Cardiac muscle cell (in vitro differentiated cells and primary cell): Measurements from ENCODE around the gene CYBA. TPM values are rescaled to one million over a fixed set of nuclear protein-coding genes. Genes with fewer than 3 reads are reported as not detected.

Experiments used
- DNase-seq, 2 donors: peaks; one replicate each; pipeline versions ENCODE4 v3.0.0 to v3.0.0-alpha.2; 2010 to 2017; ENCODE audit warnings: low read depth in 1 of 2, low spot score in 1 of 2
- H3K27ac ChIP-seq: fragments of 200-600 bp; sonication (generic); 2 replicates; pipeline ENCODE4 v1.5.1; 2016
- H3K27me3 ChIP-seq: fragments of 200-600 bp; sonication (generic); 2 replicates; pipeline ENCODE4 v1.6.0; 2016; ENCODE audit warnings: control low read depth
- H3K36me3 ChIP-seq: fragments of 200-600 bp; sonication (generic); 2 replicates; pipeline ENCODE4 v1.5.1; 2016; ENCODE audit warnings: control low read depth
- H3K4me1 ChIP-seq: fragments of 200-600 bp; sonication (generic); 2 replicates; pipeline ENCODE4 v1.8.1; 2017; ENCODE audit warnings: low read depth, mild to moderate bottlenecking, mixed run types
- H3K4me3 ChIP-seq: fragments of 200-600 bp; sonication (generic); 2 replicates; pipeline ENCODE4 v1.5.1; 2016; ENCODE audit warnings: mild to moderate bottlenecking
- H3K9me3 ChIP-seq: fragments of 200-600 bp; sonication (generic); 2 replicates; pipeline ENCODE4 v1.5.1; 2017; ENCODE audit warnings: low read depth, mild to moderate bottlenecking, control low read depth
- polyA plus RNA-seq: library from polyadenylated mRNA; unstranded; fragments of >200 nt; fragmentation: Nextera tagmentation; extraction: Ambion mirVana; gene quantifications from 2 replicates; pipeline ENCODE4 v1.2.1, GENCODE V29; 2016
- total RNA-seq: library from RNA; depleted of rRNA; stranded (reverse); fragments of >200 nt; gene quantifications from 2 replicates; pipeline ENCODE4 v1.2.3, GENCODE V29; 2016
- TF ChIP-seq, protein P1 (sequence below): IDR thresholded peaks from 2 replicates; pipeline ENCODE4 v1.5.1; 2012; ENCODE audit warnings: low read depth, mild to moderate bottlenecking, low read length

CYBA gene
- total and polyA plus RNA-seq, 2 experiments from 2014 or later = 174 to 233 TPM

DNA sequence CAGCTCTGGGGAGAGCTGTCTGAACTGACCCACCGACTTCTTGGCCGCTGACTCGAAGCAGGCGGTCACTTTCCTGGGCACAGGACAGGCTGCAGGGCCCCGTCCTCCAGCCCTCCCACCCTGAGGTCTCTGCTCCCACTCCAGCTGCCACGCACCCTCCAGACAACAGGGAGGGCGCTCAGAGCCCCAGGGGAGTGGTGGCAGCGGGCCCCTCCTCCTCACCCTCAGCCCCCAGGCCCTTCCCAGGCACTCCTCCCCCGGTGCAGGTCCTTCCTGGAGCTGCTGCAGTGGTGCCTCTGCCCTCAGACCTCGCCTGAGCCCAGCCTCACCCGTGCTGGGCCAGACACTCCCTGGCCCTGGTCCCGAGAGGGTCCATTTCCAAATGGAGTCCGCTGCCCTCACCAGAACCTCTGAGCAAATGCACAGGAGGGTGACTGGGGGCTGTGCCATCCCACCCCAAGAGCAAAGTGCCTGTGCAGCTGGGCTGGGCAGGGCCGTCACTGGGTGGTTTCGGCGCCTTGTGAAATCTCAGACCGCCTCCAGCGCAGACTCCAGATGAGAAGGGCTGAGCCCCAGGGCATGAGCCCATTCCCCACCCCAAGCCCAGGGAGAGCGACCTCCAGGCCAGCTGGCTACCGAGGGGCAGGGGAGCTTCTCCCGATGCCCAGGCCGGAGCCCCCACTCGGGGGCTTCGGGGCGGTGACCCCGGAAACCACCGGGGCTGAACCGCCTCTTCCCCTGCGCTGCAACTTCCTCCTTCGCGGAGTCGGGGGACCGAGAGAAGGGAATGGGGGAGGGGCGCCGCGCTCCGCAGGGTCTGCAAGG is 717 bp downstream of the CYBA start:
- TF ChIP-seq, protein P1, sequence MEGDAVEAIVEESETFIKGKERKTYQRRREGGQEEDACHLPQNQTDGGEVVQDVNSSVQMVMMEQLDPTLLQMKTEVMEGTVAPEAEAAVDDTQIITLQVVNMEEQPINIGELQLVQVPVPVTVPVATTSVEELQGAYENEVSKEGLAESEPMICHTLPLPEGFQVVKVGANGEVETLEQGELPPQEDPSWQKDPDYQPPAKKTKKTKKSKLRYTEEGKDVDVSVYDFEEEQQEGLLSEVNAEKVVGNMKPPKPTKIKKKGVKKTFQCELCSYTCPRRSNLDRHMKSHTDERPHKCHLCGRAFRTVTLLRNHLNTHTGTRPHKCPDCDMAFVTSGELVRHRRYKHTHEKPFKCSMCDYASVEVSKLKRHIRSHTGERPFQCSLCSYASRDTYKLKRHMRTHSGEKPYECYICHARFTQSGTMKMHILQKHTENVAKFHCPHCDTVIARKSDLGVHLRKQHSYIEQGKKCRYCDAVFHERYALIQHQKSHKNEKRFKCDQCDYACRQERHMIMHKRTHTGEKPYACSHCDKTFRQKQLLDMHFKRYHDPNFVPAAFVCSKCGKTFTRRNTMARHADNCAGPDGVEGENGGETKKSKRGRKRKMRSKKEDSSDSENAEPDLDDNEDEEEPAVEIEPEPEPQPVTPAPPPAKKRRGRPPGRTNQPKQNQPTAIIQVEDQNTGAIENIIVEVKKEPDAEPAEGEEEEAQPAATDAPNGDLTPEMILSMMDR = no peak
- H3K27me3 ChIP-seq = no peaks in the 10 kb centered on the region
- H3K36me3 ChIP-seq = peaks cover 6% of the 10 kb centered on the region
- H3K4me1 ChIP-seq = peaks cover 6% of the 10 kb centered on the region
- peak overlapping the region; percentile 63 for H3K4me3 ChIP-seq
- H3K9me3 ChIP-seq = no peaks in the 10 kb centered on the region
- no peak overlapping the region for H3K27ac ChIP-seq
- peak; percentile 40 for DNase-seq

DNA sequence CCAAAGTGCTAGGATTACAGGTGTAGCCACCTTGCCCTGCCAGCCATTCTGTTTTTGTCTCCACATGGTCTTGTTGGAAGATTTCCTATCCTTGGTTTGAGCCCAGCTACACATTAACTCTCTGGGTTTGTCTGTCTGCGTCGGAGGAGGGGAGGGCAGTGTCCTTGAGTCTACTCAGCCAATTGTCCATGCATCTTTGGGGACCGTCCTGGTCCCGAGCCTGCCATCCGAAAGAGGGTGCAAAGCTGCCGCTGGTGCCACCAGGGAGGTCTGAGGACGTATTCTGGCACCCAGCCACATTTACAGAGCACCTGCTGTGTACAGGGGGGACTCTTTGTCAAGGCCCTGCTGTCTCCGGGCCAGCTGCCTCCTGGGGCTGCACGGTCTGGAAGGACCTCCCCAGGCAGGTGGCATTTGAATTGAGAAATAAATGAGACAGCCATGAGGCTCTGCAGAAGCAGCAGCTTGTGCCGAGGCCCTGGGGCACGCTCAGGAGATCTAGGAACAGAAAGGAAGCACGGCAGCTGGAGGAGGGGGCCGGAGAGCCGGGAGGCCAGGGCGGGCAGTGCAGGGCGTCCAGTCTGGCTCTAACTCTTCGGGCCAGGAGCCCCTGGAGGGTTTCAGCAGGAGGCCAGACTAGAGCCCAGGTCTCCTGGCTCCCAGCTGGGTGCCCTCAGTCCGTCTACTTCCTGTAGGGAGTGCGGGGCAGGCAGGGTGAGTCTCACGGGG is 1.5 kb downstream of the CYBA start:
- Histone ChIP-seq H3K4me3 (no peak overlapping the region), H3K27ac (no peak overlapping the region), H3K4me1 (peaks cover 6% of the 10 kb centered on the region), H3K36me3 (no peaks in the 10 kb centered on the region), H3K9me3 (no peaks in the 10 kb centered on the region), H3K27me3 (no peaks in the 10 kb centered on the region)
- TF ChIP-seq, protein P1 = no peak
- no peak for DNase-seq

DNA sequence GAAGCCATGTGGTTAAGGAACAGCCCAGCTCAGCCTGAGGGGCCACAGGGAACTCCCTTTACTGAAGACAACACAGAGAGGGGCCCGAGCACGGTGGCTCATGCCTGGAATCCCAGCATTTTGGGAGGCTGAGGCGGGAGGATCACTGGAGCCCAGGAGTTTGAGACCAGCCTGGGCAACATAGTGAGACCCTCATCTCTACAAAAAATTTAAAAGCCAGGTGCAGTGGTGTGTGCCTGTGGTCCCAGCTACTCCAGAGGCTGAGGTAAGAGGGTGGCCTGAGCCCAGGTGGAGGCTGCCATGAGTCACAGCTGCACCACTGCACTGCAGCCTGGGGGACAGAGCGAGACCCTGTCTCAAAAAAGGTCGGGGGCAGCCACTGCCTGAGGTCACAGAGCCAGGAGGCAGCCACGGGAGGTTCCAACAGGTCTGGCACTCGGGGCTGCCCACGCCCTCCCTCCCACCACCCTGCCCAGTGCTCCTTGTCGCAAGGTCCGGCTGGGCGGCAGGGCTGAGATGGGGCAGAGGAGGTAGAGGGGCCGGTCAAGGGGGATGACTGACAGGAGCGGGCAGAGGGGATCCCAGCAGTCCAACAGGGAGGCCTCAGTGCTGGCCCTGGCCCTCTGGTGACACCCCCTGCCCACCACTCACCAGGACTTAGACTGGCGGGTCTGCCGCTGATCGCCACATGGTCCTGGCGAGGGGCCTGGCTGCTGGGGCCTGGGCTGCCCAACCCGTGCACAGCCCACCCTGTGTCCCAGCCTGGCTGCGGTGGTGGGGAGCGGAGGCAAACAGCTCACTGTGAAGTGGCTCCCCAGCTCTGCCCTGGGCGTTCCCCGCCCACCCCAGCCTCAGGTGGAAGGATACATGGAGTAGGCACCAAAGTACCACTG is 3.4 kb downstream of the CYBA start:
- TF ChIP-seq, protein P1 = no peak
- H3K4me3 ChIP-seq = no peak overlapping the region
- H3K27me3 ChIP-seq = no peaks in the 10 kb centered on the region
- no peak overlapping the region for H3K27ac ChIP-seq
- no peak for DNase-seq
- no peaks in the 10 kb centered on the region for H3K36me3 ChIP-seq
- H3K9me3 ChIP-seq = no peaks in the 10 kb centered on the region
- peaks cover 6% of the 10 kb centered on the region for H3K4me1 ChIP-seq

DNA sequence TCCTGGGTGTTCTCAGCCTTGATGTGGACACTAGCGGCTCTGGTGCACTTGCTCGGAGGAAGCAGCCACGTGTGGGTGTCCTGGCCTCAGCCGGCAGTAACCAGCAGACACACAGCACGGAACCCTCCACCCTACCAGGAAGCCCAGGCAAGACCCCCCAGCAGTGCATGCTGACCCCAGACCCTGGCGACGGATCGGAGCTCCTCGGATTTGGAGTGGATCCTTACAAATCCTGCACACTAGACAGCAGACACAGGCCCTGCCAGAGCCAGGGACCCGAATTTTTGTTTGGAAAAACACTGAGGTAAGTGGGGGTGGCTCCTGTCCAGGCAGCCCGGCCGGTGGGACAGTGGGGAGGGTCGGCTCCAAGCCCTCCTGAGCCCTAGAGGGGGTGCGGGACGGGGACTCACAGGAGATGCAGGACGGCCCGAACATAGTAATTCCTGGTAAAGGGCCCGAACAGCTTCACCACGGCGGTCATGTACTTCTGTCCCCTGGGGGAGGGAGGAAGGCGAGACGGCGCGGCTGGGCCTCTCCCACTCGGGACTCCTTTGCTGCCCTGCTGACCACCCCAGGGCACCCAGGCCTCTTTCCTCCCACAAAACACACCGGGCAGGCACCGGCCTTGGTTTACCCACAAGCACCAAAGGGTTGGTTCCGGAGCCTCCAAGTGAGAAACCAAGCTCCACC is 4.4 kb downstream of the CYBA start:
- H3K9me3 ChIP-seq = no peaks in the 10 kb centered on the region
- H3K27ac ChIP-seq = no peak overlapping the region
- no peaks in the 10 kb centered on the region for H3K36me3 ChIP-seq
- peaks cover 4% of the 10 kb centered on the region for H3K4me1 ChIP-seq
- DNase-seq = no peak
- H3K4me3 ChIP-seq = no peak overlapping the region
- TF ChIP-seq, protein P1 = no peak
- no peaks in the 10 kb centered on the region for H3K27me3 ChIP-seq

DNA sequence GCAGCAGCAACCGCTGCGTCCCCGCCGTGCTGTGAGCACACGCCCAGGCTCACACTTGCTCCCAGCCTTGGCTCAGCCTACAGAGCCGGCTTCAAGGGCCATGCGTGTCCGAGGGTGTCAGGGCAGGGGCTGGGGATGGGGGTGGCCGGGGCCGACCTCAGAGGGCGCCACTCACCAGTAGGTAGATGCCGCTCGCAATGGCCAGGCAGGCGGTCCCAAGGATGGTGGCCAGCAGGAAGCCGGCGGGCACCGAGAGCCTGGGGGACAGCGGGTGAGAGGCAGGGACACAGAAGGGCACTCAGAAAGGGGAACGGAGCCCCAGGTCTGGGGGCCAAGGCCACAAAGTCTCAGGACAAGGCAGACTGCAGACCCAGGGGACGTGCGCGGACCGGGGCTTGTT is 4.9 kb downstream of the CYBA start:
- Histone ChIP-seq H3K4me1 (no peaks in the 10 kb centered on the region), H3K36me3 (no peaks in the 10 kb centered on the region), H3K4me3 (no peak overlapping the region), H3K27me3 (no peaks in the 10 kb centered on the region), H3K27ac (no peak overlapping the region), H3K9me3 (no peaks in the 10 kb centered on the region)
- TF ChIP-seq, protein P1 = no peak
- DNase-seq = no peak
